Measurements from ENCODE around the gene CFAP61. TPM values are rescaled to one million over a fixed set of nuclear protein-coding genes. Genes with fewer than 3 reads are reported as not detected.
A peak's percentile ranks its signal among the peaks of the same experiment; 100 is the strongest.

Gene CFAP61
- total RNA-seq, 1 donor from 2014 or later: not detected

- Histone ChIP-seq H3K4me1 (peaks cover 5 to 17% of the 10 kb centered on the region in 2 donors), H3K27ac (peak overlapping the region; percentile 82), H3K27me3 (no peaks in the 10 kb centered on the region), H3K9me3 (no peaks in the 10 kb centered on the region), H3K36me3 (no peaks in the 10 kb centered on the region), H3K4me3 (no peak overlapping the region)
- intact Hi-C loops (cut with DNase I): loop anchor here (2.0 to 10.0 kb wide), 2 partner anchors 54 to 280 kb away; partner anchors contain the start of gene INSM1
- TF ChIP-seq, protein P1, sequence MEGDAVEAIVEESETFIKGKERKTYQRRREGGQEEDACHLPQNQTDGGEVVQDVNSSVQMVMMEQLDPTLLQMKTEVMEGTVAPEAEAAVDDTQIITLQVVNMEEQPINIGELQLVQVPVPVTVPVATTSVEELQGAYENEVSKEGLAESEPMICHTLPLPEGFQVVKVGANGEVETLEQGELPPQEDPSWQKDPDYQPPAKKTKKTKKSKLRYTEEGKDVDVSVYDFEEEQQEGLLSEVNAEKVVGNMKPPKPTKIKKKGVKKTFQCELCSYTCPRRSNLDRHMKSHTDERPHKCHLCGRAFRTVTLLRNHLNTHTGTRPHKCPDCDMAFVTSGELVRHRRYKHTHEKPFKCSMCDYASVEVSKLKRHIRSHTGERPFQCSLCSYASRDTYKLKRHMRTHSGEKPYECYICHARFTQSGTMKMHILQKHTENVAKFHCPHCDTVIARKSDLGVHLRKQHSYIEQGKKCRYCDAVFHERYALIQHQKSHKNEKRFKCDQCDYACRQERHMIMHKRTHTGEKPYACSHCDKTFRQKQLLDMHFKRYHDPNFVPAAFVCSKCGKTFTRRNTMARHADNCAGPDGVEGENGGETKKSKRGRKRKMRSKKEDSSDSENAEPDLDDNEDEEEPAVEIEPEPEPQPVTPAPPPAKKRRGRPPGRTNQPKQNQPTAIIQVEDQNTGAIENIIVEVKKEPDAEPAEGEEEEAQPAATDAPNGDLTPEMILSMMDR (IDR thresholded peaks at IDR 0.05): no peak
- peak; percentile 49 to 84 for DNase-seq (ENCODE audit: low spot score in 2 of 2)
Measured at GRCh38 chr20:20085071-20085470, 32.7 kb downstream of the CFAP61 start.

- H3K27me3 ChIP-seq: no peaks in the 10 kb centered on the region
- H3K9me3 ChIP-seq: no peaks in the 10 kb centered on the region
- peaks cover 5 to 17% of the 10 kb centered on the region in 2 donors for H3K4me1 ChIP-seq
- H3K36me3 ChIP-seq: no peaks in the 10 kb centered on the region
- no peak overlapping the region for H3K4me3 ChIP-seq
- peak; percentile 30 to 89 for DNase-seq (ENCODE audit: low spot score in 2 of 2)
- TF ChIP-seq, protein P1 (IDR thresholded peaks at IDR 0.05): no peak
- peak overlapping the region; percentile 82 for H3K27ac ChIP-seq
- intact Hi-C loops (cut with DNase I): loop anchor here (2.0 to 10.0 kb wide), 2 partner anchors 53 to 279 kb away; partner anchors contain the start of gene INSM1
Measured at GRCh38 chr20:20085812-20086211, 33.5 kb downstream of the CFAP61 start.

GRCh38 chr20:20089018-20089417 is 36.7 kb downstream of the CFAP61 start:
- intact Hi-C loops (cut with DNase I): loop anchor here (10.0 kb wide), 1 partner anchor 276 kb away; the partner anchor contains the start of gene INSM1
- no peak overlapping the region for H3K4me3 ChIP-seq

GRCh38 chr20:20089939-20090338 is 37.6 kb downstream of the CFAP61 start:
- DNase-seq (ENCODE audit: low spot score in 2 of 2): no peak
- Histone ChIP-seq H3K27me3 (no peaks in the 10 kb centered on the region), H3K36me3 (no peaks in the 10 kb centered on the region), H3K4me1 (peaks cover 5 to 7% of the 10 kb centered on the region in 2 donors), H3K27ac (no peak overlapping the region), H3K4me3 (no peak overlapping the region), H3K9me3 (no peaks in the 10 kb centered on the region)
- TF ChIP-seq, protein P1 (IDR thresholded peaks at IDR 0.05): no peak
- intact Hi-C loops (cut with DNase I): loop anchor here (10.0 kb wide), 1 partner anchor 275 kb away; the partner anchor contains the start of gene INSM1

More at GRCh38 chr20:20089018-20089417, 36.7 kb downstream of the CFAP61 start:
- no peak overlapping the region for H3K27ac ChIP-seq
- TF ChIP-seq, protein P1 (IDR thresholded peaks at IDR 0.05): no peak
- H3K9me3 ChIP-seq: no peaks in the 10 kb centered on the region
- H3K27me3 ChIP-seq: no peaks in the 10 kb centered on the region
- no peak for DNase-seq (ENCODE audit: low spot score in 2 of 2)
- peaks cover 5 to 16% of the 10 kb centered on the region in 2 donors for H3K4me1 ChIP-seq
- no peaks in the 10 kb centered on the region for H3K36me3 ChIP-seq

DNA sequence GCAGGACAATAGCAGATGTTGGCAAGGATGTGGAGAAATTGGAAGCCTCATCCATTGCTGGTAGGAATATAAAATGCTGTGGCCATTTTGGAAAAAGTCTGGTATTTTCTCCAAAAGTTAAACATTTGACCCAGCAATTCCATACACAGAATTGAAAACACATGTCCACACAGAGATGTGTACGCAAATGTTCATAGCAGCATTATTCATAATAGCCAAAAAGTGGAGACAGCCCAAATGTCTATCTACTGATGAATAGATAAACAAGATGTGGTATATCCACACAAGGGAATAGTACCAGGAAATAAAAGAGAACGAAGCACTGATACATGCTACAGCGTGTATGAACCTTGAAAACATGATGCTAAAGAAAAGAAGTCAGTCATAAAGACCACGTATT is 40.5 kb downstream of the CFAP61 start:
- no peak overlapping the region for H3K4me3 ChIP-seq
- no peak overlapping the region for H3K27ac ChIP-seq
- TF ChIP-seq, protein P1 (IDR thresholded peaks at IDR 0.05): no peak
- H3K9me3 ChIP-seq: no peaks in the 10 kb centered on the region
- DNase-seq (ENCODE audit: low spot score in 2 of 2): no peak
- no peaks in the 10 kb centered on the region for H3K4me1 ChIP-seq
- intact Hi-C loops (cut with DNase I): no loop called here
- no peaks in the 10 kb centered on the region for H3K27me3 ChIP-seq
- no peaks in the 10 kb centered on the region for H3K36me3 ChIP-seq

Data from ascending aorta (tissue), 2 donors.